Sciatic nerve (tissue), 2 donors: ENCODE results near the gene TNIP1. TPM values are rescaled to one million over a fixed set of nuclear protein-coding genes. Genes with fewer than 3 reads are reported as not detected.

Experiments used
- ATAC-seq: fragments of 200-7000 bp; cut with Tn5 transposase; one replicate; pipeline ENCODE4 v1.9.1; 2020; ENCODE audit warnings: mild to moderate bottlenecking, moderate library complexity
- DNase-seq: peaks from one replicate; pipeline ENCODE4 v3.0.0-alpha.2; 2020; ENCODE audit warnings: low spot score
- intact Hi-C: fragments of 100-400 bp; cut with DNase I; formaldehyde crosslinking; loops from one replicate; pipeline ENCODE4 v1.14.2; 2022
- total RNA-seq: library from RNA; stranded (reverse); fragmentation: NEBNext Ultra II Directional; extraction: Animal tissue kit (Norgen Biotek cat#: 25700); gene quantifications from one replicate; pipeline ENCODE4 v1.2.1, GENCODE V29; 2021
- donor health status: DM: no; HTN: no; CAD: no.
- donor health status: DM: no; HTN: no; CAD: no.

Gene TNIP1
- total RNA-seq, 1 donor from 2014 or later: 80.2 TPM

GRCh38 chr5:151017897-151018296 lies 62.9 kb downstream of the TNIP1 start:
- ATAC-seq: no peak
- DNase-seq: no peak
- intact Hi-C loops: no loop called here

GRCh38 chr5:151016700-151017099 lies 64.1 kb downstream of the TNIP1 start:
- ATAC-seq: peak; percentile 38
- no peak for DNase-seq
- intact Hi-C loops: no loop called here

- no peak for DNase-seq
- intact Hi-C loops: no loop called here
- no peak for ATAC-seq
Measured at GRCh38 chr5:151015974-151016587, 64.8 kb downstream of the TNIP1 start.

GRCh38 chr5:151014680-151015343 lies 66.0 kb downstream of the TNIP1 start:
- intact Hi-C loops: no loop called here
- ATAC-seq: peak; percentile 71

GRCh38 chr5:151012862-151013261 lies 68.0 kb downstream of the TNIP1 start:
- DNase-seq: no peak
- intact Hi-C loops: no loop called here
- no peak for ATAC-seq

More at GRCh38 chr5:151014680-151015343, 66.0 kb downstream of the TNIP1 start:
- DNase-seq: no peak

- intact Hi-C loops: no loop called here
- DNase-seq (no peak), ATAC-seq (no peak)
Measured at GRCh38 chr5:151008906-151009305, 71.9 kb downstream of the TNIP1 start.

- intact Hi-C loops: no loop called here
- no peak for DNase-seq
- no peak for ATAC-seq
Measured at GRCh38 chr5:151008210-151008491, 72.7 kb downstream of the TNIP1 start.

GRCh38 chr5:151007430-151008209 lies 73.2 kb downstream of the TNIP1 start:
- no peak for DNase-seq
- ATAC-seq: no peak
- intact Hi-C loops: no loop called here

GRCh38 chr5:151006704-151007334 lies 74.0 kb downstream of the TNIP1 start:
- DNase-seq (no peak), ATAC-seq (peak; percentile 2)
- intact Hi-C loops: no loop called here

GRCh38 chr5:151005950-151006576 lies 74.8 kb downstream of the TNIP1 start:
- peak; percentile 92 for DNase-seq

GRCh38 chr5:151005187-151005949 lies 75.5 kb downstream of the TNIP1 start:
- no peak for DNase-seq
- intact Hi-C loops: no loop called here
- ATAC-seq: peak; percentile 74

More at GRCh38 chr5:151005950-151006576, 74.8 kb downstream of the TNIP1 start:
- ATAC-seq: peak; percentile 93
- intact Hi-C loops: no loop called here

- DNase-seq (no peak), ATAC-seq (no peak)
- intact Hi-C loops: loop anchor here (5.0 kb wide), 2 partner anchors 48 to 113 kb away; no protein-coding TSS in a partner anchor
Measured at GRCh38 chr5:151004499-151004898, 76.3 kb downstream of the TNIP1 start.

- ATAC-seq: no peak
- no peak for DNase-seq
- intact Hi-C loops: loop anchor here (5.0 kb wide), 2 partner anchors 49 to 114 kb away; no protein-coding TSS in a partner anchor
Measured at GRCh38 chr5:151003503-151003860, 77.4 kb downstream of the TNIP1 start.

GRCh38 chr5:151002681-151003502 lies 77.9 kb downstream of the TNIP1 start:
- DNase-seq (no peak), ATAC-seq (no peak)
- intact Hi-C loops: loop anchor here (5.0 kb wide), 2 partner anchors 49 to 114 kb away; no protein-coding TSS in a partner anchor

- DNase-seq: no peak
- no peak for ATAC-seq
- intact Hi-C loops: loop anchor here (5.0 kb wide), 2 partner anchors 50 to 115 kb away; no protein-coding TSS in a partner anchor
Measured at GRCh38 chr5:151002250-151002649, 78.6 kb downstream of the TNIP1 start.

- no peak for ATAC-seq
- intact Hi-C loops: loop anchor here (5.0 kb wide), 2 partner anchors 51 to 116 kb away; no protein-coding TSS in a partner anchor
- DNase-seq: no peak
Measured at GRCh38 chr5:151001436-151001835, 79.4 kb downstream of the TNIP1 start.

- intact Hi-C loops: loop anchor here (5.0 kb wide), 2 partner anchors 52 to 117 kb away; no protein-coding TSS in a partner anchor
- ATAC-seq: peak; percentile 88
- peak; percentile 82 for DNase-seq
Measured at GRCh38 chr5:150999704-151000442, 81.0 kb downstream of the TNIP1 start.
